Non-pigmented ciliary epithelial cell (primary cell): Measurements from ENCODE around the gene QPRT.
"Not testable (repeated sequence)": the region's sequence is repeated elsewhere in the genome, so short reads cannot be mapped to it uniquely, and the experiment has no call there.

Source experiments
- DNase-seq: peaks from one replicate; pipeline ENCODE4 v3.0.0-alpha.2; 2010; ENCODE audit warnings: low read depth

QPRT gene

GRCh38 chr16:29720703-29721102 lies 41.7 kb downstream of the QPRT start:
- DNase-seq = no peak

GRCh38 chr16:29721167-29721879 lies 42.3 kb downstream of the QPRT start:
- DNase-seq = peak; percentile 19

GRCh38 chr16:29726845-29727377 lies 47.9 kb downstream of the QPRT start:
- no peak for DNase-seq

GRCh38 chr16:29727452-29727851 lies 48.5 kb downstream of the QPRT start:
- DNase-seq = no peak

GRCh38 chr16:29729116-29729521 lies 50.1 kb downstream of the QPRT start:
- peak; percentile 4 for DNase-seq

GRCh38 chr16:29730649-29731048 lies 51.7 kb downstream of the QPRT start:
- DNase-seq = no peak

GRCh38 chr16:29731768-29732601 lies 53.0 kb downstream of the QPRT start:
- DNase-seq = not testable (repeated sequence)

- no peak for DNase-seq
Measured at GRCh38 chr16:29734786-29735185, 55.8 kb downstream of the QPRT start.

- no peak for DNase-seq
Measured at GRCh38 chr16:29736112-29736511, 57.1 kb downstream of the QPRT start.

GRCh38 chr16:29736764-29737163 lies 57.8 kb downstream of the QPRT start:
- DNase-seq = no peak

- DNase-seq = no peak
Measured at GRCh38 chr16:29737713-29738112, 58.7 kb downstream of the QPRT start.

GRCh38 chr16:29738514-29738913 lies 59.5 kb downstream of the QPRT start:
- no peak for DNase-seq

GRCh38 chr16:29739927-29740629 lies 61.1 kb downstream of the QPRT start:
- DNase-seq = not testable (repeated sequence)

GRCh38 chr16:29740630-29741015 lies 61.6 kb downstream of the QPRT start:
- DNase-seq = not testable (repeated sequence)

- DNase-seq = no peak
Measured at GRCh38 chr16:29742683-29743275, 63.8 kb downstream of the QPRT start.

- DNase-seq = no peak
Measured at GRCh38 chr16:29743475-29743826, 64.5 kb downstream of the QPRT start.

GRCh38 chr16:29743827-29744531 lies 65.0 kb downstream of the QPRT start:
- DNase-seq = no peak

GRCh38 chr16:29744541-29745101 lies 65.6 kb downstream of the QPRT start:
- DNase-seq = no peak

- no peak for DNase-seq
Measured at GRCh38 chr16:29745121-29745852, 66.3 kb downstream of the QPRT start.

- no peak for DNase-seq
Measured at GRCh38 chr16:29745853-29746345, 66.9 kb downstream of the QPRT start, which contains the start of gene C16orf54. Gene C16orf54 (minus strand): TSS chr16:29745990. CDS start chr16:29744951, 1,039 bp downstream.
